Stimulated activated CD8-positive, alpha-beta memory T cell treated with anti-CD3 and anti-CD28 coated beads, Interleukin-12 subunit alpha, Interleukin-12 subunit beta, amount 100 ng/mL, for 24 hours (primary cell): ENCODE results near the gene CEP63.

ENCODE experiments used
- DNase-seq: peaks from one replicate; pipeline ENCODE4 v3.0.0-alpha.2; 2020; ENCODE audit errors: extremely low read depth

CEP63 gene

DNA sequence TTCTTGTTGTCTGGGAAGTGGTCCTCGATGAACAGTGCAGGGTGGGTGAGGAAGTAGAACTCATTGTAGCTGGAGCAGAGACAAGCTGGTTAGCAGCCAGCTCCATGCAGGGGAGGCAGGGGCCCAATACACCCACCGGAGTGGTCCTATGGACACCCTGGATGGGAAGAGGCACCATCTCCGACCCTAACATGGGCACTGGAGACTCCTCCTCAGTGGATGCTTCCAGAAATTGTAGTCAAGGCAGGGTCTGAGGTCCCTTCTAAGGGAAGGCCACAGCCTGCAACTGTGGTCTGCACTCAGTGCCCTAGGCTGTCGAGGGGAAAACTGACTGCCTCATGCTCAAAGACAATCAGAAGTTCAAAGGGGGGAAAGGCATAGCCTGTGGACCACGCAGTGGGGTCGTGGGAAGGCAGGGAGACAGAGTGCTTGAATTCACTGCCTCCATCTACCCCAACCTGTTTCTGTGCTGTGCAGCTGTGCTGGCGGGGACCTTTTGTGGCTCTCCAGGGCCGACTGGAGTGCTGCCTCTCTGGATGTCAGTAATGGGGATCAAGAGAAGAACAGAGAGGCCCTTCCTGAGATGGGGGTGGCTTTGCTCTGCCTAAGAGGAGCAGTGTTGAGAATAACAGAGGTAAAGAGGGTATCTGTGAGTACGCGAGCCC, 123.0 kb downstream of the CEP63 start:
- no peak for DNase-seq

DNA sequence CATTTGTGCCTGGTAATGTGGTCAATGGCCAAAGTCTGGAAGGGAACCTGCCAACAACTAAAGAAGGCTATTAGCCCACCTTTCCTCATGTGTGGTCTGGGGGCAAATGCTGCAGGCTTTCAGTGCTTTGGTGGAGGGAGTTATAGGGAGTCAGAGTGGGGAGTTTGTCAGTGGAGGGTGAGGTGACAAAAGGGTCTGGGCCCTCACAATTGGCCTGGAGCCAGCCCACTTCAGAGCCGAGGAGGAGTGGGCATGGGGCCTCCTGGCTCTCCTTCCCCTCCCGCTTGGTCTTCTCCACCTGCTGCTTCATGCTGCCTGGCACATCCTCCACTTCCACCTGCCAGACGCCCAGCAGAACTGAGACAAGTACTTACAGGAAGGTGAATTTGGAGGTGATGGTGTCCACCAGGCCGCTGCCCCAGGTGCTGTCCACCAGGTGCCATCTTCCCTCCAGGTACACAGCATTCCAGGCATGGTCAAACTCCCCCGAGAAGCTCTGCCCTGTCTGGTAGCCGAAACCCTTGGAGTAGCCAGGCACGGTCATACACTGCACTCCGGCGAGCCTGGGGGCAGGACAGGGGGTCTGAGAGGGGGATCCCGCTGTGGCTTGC, 124.1 kb downstream of the CEP63 start:
- no peak for DNase-seq

DNA sequence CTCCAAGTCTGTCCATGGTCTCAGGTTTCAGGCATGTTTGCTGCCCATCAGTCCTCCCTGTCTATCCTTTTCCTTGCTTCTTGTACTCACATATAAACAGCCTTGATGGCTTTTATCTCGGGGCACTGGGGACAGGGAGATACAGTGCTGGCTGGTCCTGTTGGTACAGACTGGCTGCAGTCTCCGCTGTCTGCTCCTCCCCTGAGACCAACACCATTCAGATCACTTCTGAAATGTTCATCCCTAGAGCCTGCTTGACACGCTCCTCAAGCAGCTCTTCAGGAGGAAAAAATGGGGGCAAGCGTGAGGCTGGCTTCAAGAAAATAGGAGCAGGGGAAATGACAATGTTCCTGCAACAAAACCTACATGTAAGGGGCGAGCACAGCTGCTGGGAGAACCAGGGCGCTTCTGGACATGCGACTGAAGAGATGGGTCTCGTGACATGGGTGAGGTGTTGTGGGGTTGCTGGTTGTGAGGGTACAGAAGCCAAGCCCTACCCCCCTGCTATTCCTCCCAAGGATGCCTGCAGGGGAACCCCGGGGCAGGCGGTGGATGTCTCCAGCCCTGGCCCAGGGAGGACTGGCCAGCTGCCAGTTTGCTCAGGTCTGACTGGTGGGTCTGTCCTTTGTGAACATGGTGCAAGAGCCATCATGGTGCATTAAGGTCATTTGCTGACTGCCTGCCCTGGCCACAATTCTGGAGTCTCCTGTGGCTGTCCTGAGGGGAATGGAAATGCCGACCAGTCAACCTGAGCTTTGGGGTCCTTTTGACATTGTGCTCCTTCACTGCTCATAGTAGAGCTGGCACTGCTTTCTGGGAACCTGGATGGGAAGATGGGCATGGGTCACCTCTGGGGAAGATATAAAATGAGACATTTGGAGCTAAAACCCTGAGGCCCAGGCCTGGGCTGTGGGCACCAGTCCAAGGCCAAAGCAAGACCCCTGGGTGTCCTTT, 124.9 kb downstream of the CEP63 start:
- DNase-seq = no peak

DNA sequence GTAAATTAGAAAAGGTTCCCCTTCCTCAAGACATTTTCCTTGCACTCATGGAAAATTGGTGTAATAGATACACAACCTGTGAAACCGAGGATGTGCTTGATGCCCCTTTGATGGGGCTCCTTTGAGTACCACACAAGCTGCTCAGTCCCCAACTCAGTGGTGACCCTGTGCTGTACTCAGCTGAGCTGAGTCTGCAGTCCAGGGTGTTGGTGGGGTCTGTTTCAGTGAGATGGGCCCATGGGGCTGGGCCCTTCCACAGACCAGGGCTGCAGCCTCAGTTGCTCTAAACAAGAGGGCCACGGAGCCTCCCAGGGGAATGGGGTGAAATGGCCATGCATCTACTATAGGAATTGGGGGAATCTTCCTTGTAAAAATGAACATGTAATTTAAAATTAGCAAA, 125.7 kb downstream of the CEP63 start:
- DNase-seq = no peak

DNA sequence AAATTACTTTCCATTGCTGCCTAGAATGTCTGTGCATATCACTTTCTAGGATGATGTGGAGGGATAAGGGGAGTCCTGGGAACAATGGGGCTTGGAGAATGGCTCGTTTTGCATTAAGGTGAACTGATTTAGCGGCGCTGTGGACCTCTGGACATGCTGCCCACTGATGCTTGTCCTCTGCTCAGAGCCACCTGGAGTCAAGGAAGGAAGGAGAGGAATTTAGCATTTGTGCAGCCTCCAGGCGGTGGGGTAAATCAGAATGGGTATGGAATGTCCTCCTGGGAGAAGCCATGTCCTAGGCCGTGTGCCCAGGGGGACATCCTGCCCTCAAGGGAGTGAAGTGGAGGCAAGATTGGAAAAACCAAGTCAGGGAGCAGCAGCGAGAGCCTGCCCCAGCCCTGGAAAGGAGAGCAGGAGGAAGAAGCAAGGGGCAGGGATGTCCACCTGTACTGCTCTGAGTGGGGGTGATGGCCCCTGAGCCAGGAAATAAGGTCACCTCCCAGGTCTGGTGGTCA, 127.2 kb downstream of the CEP63 start:
- DNase-seq = no peak

DNA sequence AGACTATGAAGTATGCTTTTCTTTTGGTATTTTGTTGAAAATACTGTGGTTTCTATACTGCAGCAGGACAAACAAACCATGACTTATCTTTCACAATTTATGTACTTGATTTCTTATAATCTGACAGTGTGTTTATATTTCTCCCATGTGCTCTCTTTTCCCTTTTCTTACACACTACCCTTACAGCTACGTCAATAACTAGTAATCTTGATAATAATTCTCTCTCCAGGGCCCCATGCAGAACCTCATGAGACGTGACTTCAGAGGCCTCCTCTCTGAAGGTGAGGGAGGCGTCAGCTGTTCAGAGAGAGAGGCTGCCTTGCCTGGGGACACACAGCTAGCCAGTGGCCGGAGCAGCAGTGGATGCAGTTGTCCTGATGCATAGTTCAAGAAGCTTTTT, 129.1 kb downstream of the CEP63 start:
- no peak for DNase-seq

DNA sequence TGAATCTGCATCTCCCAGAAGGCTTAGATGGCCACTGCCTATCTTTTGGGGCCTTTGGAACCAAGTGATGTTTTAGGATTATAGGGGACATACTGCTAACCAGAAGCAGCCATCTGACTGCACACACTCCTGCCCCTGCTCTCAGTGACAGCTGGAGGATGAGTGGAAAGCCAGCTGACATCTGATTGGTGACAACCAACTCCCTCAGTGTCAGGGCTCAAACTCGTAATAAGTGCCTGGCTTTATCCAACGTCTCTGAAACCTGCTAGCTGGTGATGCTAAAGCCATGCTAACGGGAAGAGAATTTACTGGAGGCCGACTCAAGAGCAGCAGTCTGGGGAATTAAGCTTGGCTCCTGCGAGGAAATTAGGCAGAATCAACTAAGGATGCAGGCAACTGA, 129.9 kb downstream of the CEP63 start:
- DNase-seq = no peak

DNA sequence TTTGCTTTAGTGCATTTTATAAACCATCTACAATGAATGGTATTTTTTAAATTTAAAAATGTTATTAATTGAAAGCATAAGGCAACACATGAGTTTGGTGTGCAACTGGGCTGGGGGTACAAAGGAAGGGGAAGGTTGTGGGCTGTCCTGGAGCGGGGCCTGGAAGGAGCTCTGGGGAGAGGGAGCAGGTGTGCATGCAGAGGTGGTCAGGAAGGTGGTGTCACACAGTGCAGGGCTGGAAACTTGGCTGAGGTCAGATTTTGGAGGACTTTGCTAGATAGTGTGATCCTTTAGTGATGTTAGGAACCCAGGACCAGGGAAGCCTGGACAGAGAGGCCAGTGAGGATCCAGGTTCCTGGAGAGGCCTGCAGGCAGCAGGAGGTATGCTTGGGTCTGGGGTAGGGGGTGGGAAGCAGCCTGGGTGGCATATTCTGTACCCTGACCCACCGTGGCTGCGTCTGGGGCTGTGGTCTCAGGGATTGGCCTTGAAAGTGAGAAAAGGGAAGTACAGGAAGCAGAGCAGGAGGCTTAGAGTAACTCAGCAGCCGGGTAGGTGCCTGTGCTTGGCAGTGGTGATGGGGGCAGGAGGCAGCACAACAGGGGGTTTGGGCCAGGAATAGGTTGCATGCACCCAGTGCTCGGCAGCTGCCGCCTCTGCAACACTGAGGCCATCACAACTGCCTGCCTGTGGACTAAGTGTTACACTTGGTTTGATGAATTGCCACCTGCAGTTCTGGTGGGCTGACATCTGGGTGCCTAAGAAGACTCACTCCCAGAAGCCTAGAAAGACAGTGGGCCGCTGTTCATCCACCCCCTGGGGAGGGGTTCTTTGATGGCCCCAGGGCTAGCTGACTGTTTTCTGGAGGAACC, 132.0 kb downstream of the CEP63 start:
- no peak for DNase-seq

DNA sequence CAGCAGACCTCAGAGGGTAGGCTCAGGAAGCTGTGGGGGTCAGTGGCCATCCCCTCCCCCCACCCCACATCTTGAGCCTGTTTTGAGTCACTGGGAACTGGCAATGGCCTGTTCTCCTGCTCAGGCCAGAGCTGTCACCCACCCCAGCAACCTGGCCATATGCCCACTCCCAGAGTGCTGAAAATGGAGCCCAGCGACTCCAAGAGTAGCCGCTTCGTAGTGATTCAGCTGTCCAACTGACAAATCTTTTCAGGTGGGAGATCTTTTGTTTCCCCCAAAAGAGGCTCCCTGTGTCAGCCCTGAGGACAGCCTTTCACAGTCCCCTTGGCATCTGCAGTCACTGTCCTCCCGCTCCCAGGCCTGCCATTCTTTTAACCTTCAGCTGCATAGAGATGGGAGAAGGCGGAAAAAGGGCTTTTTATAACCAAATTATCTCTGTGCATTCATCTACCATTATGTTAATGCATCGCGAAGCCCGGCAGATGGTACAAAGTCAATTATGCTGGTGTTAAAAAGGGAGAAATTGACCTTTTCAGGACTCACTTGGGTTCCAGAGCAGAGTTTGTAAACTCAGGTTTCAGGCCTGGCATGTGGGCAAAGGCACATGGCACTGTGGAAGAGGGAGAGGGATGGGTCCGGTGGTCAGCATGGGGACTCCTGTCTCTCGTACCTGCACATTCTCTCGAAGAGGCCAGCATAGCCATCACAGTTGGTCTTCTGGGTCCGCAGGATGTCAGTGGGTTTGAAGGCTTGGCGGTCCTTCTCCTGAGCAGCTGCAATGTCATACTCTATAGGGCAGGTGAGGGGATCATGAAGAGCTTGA, 132.8 kb downstream of the CEP63 start:
- no peak for DNase-seq

DNA sequence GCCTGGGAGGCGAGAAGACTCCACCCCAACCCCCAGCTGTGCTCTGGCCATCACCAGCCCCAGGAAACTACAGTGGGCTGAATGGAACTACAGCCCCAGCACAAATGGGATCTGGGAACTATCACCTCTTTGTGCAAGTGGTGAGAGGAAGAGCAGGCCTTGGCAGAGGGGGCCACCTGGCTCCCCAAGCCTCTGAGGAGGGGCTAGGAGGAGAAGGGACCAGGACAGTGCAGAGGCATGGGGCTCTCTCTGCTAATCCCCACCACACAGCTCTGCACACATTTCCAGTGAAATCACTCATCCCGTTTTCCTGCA, 133.4 kb downstream of the CEP63 start:
- no peak for DNase-seq

DNA sequence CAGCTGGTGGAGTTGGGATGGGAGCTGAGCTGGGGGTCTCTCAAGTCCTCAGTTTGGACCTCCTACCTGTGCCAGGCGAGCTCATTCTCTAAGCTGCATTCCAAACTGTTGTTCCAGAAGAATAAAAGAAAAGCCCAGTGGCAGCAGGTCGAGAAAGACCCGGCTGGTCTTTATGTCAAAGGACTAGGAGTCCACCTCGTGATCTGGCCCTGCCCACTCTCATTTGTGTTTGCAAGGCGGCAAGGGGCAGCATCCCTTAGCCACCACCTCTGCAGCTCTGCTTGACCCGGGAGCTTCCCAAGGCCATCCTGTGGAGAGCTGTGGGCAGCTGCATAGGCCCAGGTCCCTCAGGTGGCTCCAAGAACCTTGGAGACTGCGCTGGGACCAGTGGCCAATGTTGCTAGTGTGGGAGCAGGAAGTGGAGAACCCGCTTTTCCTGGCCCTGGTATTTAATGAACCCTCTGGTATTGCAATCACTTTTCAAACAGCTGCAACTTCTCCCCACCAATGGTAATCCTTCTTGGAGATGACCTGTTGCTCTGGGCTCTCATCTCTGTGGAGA, 134.1 kb downstream of the CEP63 start:
- DNase-seq = no peak

DNA sequence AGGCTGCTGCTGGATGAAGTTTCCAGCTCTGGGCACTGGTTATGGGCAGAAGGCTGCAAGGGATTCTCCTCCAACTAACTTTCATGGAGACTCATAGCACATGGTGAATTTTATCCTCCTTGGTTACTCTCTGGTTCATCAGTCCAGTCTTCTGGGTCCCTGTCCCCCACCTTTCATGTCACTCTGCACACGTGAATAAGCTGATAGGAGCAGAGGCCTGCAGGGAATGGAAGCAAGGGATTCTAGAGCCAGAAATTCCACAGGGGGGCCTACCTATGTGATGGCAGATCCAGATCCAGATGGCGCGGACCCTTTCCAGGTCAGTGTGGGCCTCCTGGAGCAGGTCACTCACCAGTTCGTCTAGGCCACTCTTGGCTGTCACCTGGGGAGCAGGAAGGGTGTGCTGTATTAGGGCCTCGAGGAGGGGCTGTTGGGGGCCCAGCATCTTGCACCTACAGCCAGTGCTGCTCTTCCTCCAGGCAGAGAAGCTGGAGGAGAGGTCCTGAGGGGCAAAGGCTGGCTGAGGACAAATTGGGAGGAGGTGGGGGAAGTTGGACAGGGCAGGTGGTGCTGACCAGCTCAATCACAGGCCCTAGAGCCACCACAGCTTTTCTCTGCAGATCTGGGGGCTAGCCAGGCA, 134.7 kb downstream of the CEP63 start:
- no peak for DNase-seq

DNA sequence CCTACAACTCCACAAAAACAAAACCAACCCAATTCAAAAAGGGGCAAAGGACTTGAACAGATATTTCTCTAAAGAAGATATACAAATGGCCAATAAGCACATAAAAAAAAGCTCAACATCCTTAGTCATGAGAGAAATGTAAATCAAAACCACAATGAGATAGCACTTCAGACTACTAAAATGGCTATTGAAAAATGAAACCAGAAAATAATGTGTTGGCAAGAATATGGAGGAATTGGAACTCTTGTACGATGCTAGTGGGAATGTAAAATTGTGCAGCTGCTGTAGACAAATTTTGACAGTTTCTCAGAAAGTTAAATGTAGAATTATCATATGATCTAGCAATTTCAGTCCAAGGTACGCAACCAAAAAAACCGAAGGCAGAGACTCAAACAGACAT, 136.0 kb downstream of the CEP63 start:
- DNase-seq = no peak

DNA sequence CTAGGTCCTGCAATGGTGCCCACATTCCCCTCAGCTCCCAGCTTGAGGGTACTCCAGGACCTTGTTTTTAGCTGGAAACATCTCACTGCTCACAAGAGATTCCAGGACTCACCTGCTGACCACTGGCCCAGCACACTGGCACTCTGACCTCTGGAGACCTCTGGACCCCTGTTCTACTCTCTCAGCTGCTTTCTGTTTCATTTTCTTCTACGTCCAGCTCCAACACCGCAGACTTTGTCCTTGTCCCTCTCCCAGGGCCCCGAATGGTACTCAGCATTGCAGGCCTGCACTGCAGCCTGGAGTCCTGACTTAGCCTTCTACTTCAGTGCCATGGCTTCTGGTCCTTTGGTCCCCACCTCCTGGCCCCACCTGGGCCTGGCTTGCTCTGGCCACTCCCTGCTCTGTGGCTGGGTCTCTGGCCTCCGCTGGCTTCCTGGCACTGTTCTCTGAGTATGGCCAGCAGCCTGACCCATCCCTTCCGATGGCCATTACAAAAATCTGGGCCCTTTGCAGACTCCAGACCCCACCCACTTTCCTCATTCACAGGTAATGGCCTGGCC, 137.0 kb downstream of the CEP63 start:
- DNase-seq = no peak

DNA sequence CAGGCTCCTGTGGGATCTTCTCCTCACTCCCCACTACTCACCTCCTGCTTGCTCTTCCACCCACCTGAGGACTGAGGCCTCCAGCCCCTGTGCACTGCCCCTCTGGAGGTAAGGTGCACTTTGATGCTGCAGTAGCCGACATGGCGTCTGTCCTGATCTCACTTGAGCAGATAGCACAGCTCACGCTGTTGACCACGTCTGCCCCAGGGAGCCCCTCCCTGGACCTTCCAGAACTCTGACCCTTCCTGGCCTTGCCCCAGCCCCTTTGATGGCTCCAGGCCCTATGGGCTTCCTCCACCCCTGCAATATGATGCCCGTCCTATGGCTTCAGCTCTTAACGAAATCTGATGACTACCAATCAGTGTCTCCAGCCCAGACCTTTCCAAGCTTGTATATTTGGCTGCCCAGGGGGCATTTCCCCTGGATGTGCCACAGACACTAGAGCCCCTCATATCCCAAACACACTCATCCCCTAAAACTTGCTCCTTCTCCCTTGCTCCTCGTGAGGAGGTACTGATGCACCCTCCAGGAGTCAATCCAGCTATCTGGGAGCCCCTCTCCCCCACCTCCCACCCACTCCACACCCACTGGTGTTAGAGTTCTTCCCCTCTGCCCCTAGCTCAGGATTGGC, 137.9 kb downstream of the CEP63 start:
- DNase-seq = no peak
